ENCODE measurements around the gene OSBPL10. TPM values are rescaled to one million over a fixed set of nuclear protein-coding genes. Genes with fewer than 3 reads are reported as not detected.
"Not testable (repeated sequence)": the region's sequence is repeated elsewhere in the genome, so short reads cannot be mapped to it uniquely, and the experiment has no call there.

OSBPL10 gene
- total RNA-seq, 1 donor from 2014 or later: 5.8 TPM

GRCh38 chr3:31800436-31800835 is 180.6 kb downstream of the OSBPL10 start:
- intact Hi-C loops (cut with DNase I): no loop called here
- no peak for DNase-seq (ENCODE audit: low spot score)

DNA sequence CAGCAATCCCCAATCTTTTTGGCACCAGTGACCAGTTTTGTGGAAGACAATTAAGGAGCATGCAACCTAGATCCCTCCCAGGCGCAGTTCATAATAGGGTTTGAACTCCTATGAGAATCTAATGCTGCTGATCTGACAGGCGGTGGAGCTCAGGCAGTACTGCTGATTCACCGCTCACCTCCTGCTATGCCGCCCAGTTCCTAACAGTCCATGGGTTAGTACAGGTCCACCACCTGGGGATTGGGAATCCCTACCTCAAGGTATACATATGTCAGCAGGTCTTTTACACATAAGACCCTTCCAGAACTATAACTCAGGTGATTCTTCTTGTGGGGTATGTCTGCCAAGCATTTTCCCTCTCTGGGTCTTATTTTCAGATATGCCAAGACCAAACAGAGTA is 182.2 kb downstream of the OSBPL10 start:
- intact Hi-C loops (cut with DNase I): no loop called here
- DNase-seq (ENCODE audit: low spot score): no peak

DNA sequence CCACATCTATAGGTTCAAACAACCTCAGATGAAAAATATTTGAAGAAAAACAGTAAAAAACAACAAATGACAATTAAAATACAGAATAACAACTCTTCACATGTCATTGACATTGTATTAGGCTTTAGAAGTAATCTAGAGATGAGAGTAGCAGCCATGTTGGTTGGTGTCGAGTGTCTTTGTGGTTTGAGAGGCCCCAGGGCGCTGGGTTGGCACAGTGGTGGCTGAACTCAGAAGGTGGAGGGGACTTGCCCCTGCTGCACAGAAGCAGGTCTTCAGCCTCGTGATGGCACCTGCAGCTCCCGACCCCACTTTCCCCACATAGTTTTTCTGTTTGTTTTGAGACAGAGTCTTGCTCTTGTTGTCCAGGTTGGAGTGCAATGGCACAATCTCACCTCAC is 187.2 kb downstream of the OSBPL10 start:
- intact Hi-C loops (cut with DNase I): no loop called here
- no peak for DNase-seq (ENCODE audit: low spot score)

DNA sequence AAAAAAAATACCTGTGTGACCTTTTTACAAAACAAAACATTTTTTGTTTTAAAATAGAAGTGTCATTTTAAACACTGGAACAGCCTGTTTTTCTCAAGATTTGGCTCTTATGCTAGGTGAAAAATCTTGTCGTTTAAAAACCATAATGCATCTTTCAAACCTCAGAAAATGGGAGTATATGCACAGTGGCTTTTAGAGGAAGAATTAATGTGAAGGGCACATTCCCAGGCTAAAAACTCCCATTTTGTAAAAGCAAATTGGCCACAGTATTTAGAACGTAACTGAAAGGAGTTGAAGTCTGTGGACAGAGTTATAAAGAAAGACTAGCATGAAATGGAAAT is 190.0 kb downstream of the OSBPL10 start:
- DNase-seq (ENCODE audit: low spot score): no peak
- intact Hi-C loops (cut with DNase I): no loop called here

- no peak for DNase-seq (ENCODE audit: low spot score)
- intact Hi-C loops (cut with DNase I): no loop called here
Measured at GRCh38 chr3:31790193-31791089, 190.6 kb downstream of the OSBPL10 start.

- DNase-seq (ENCODE audit: low spot score): no peak
Measured at GRCh38 chr3:31789429-31789828, 191.6 kb downstream of the OSBPL10 start.

GRCh38 chr3:31785734-31786133 is 195.3 kb downstream of the OSBPL10 start:
- intact Hi-C loops (cut with DNase I): no loop called here
- DNase-seq (ENCODE audit: low spot score): no peak

More at GRCh38 chr3:31789429-31789828, 191.6 kb downstream of the OSBPL10 start:
- intact Hi-C loops (cut with DNase I): no loop called here

DNA sequence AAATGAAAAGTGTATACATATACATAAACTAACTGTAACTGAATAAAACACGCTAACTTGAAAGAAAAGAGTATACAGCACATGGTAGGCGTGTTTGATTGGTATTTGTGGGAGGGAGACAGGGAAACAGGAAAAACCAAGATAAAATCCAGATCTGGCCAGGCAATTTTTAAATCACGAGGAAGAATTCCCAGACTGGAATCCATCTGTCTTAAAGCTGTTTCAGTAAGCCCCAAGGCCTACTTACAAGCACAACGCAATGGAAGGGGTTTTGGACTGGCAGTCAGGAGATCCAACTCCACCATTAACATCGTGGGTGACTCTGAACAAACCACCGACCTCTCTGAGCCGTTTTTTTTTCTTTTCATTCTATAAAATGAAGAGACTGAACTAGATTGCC is 195.8 kb downstream of the OSBPL10 start:
- DNase-seq (ENCODE audit: low spot score): no peak
- intact Hi-C loops (cut with DNase I): no loop called here

DNA sequence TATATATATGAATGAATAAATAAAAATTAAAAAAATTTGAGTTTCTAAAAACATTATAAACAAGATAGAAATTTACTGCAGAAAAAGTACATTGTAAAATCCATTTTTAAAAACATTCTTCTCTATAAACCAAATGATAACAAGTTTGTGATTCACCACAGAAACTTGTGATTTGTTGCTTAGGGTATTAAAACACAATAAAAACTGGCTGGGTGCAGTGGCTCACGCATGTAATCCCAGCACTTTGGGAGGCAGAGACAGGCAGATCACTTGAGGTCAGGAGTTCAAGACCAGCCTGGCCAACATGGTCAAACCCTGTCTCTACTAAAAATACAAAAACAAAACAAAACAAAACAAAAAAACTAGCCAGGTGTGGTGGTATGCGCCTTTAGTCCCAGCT is 197.2 kb downstream of the OSBPL10 start:
- intact Hi-C loops (cut with DNase I): not testable (repeated sequence)

GRCh38 chr3:31782306-31782705 is 198.8 kb downstream of the OSBPL10 start:
- intact Hi-C loops (cut with DNase I); DNase-seq (ENCODE audit: low spot score): not testable (repeated sequence)

More for the DNA sequence above, 197.2 kb downstream of the OSBPL10 start:
- DNase-seq (ENCODE audit: low spot score): not testable (repeated sequence)

DNA sequence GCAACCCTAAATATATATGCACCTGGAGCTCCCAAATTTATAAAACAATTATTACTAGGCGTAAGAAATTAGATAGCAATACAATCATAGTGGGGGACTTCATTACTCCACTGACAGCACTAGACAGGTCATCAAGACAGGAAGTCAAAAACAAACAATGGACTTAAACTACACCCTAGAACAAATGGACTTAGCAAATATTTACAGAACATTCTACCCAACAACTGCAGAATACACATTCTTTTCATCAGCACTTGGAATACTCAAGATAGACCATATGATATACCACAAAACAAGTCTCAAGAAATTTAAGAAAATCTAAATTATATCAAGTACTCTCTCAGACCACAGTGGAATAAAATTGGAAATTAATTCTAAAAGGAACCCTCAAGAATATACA is 201.5 kb downstream of the OSBPL10 start:
- intact Hi-C loops (cut with DNase I): no loop called here
- no peak for DNase-seq (ENCODE audit: low spot score)

- DNase-seq (ENCODE audit: low spot score): no peak
- intact Hi-C loops (cut with DNase I): no loop called here
Measured at GRCh38 chr3:31777887-31778286, 203.2 kb downstream of the OSBPL10 start.

DNA sequence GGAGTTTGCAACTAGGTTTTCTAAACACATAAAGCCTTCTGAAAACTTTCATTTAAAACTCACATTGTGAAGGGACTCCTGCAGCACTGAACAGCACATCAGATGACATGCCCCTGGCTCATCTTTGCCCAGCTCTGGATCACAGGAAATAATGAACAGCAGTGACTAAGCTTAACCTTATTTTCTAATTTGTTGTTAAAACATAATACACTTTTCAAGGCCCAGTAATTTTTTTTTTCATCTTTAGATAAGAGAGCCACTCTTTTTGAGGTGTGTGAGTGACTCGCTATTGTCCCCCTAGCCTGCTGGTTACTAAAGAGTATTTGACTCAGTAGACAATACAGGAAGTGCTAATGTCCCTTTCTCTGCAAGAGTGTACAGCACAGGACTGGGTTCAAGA is 204.0 kb downstream of the OSBPL10 start:
- intact Hi-C loops (cut with DNase I): no loop called here

GRCh38 chr3:31776016-31776415 is 205.0 kb downstream of the OSBPL10 start:
- DNase-seq (ENCODE audit: low spot score): no peak
- intact Hi-C loops (cut with DNase I): no loop called here

More for the DNA sequence above, 204.0 kb downstream of the OSBPL10 start:
- DNase-seq (ENCODE audit: low spot score): no peak

- intact Hi-C loops (cut with DNase I): no loop called here
- no peak for DNase-seq (ENCODE audit: low spot score)
Measured at GRCh38 chr3:31775383-31775782, 205.7 kb downstream of the OSBPL10 start.

- intact Hi-C loops (cut with DNase I): no loop called here
- no peak for DNase-seq (ENCODE audit: low spot score)
Measured at GRCh38 chr3:31772758-31773473, 208.1 kb downstream of the OSBPL10 start.

DNA sequence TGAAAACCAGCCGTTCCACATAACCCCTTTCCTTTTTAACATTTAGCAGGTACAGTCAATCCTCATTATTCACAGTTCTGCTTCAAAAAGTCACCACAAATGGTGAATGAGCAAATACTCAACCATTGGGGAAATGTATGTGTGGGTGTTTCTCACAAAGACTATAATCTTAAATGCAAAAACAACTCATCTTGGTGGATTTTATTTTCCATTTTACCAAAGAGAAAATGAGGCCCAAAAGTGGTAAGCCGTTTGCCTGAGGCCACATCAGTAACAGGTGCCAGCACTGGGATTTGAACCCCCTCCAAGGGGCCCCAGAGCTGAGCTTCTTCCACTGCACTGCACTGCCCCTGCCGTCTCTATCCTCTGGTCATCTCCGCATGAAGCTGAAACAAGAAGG is 208.8 kb downstream of the OSBPL10 start:
- DNase-seq (ENCODE audit: low spot score): no peak
- intact Hi-C loops (cut with DNase I): no loop called here

- intact Hi-C loops (cut with DNase I): no loop called here
- DNase-seq (ENCODE audit: low spot score): no peak
Measured at GRCh38 chr3:31770822-31771326, 210.2 kb downstream of the OSBPL10 start.

GRCh38 chr3:31768479-31769125 is 212.5 kb downstream of the OSBPL10 start:
- intact Hi-C loops (cut with DNase I): loop anchor here (2.0 to 10.0 kb wide), 3 partner anchors 158 to 994 kb away; partner anchors contain the start of gene STT3B
- no peak for DNase-seq (ENCODE audit: low spot score)

DNA sequence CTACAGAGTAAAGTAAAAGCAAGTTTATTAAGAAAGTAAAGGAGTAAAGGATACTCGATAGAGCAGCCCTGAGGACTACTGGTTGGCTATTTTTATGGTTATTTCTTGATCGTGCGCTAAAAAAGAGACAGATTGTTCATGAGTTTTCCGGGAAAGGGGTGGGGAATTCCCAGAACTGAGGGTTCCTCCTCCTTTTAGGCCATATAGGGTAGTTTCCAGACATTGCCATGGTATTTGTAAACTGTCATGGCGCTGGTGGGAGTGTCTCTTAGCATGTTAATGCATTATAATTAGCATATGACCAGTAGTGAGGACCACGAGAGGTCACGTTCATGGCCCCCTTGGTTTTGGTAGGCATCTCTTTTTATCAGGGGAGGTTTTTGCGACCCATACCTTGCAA is 213.1 kb downstream of the OSBPL10 start:
- no peak for DNase-seq (ENCODE audit: low spot score)
- intact Hi-C loops (cut with DNase I): loop anchor here (2.0 to 10.0 kb wide), 3 partner anchors 157 to 993 kb away; partner anchors contain the start of gene STT3B

All from cardiac septum (tissue), 1 donor.